Endothelial cell of umbilical vein (primary cell): ENCODE data around the gene SPATA45. TPM values are rescaled to one million over a fixed set of nuclear protein-coding genes. Genes with fewer than 3 reads are reported as not detected.

Experiments
- BruUV-seq: library from RNA; stranded (reverse); fragments of 400-500 nt; replicated peaks from 2 replicates; lab custom pipeline; 2021; lab: Mats Ljungman, UMichigan
- CTCF ChIA-PET: fragments of 300-600, 350-600 bp; sonication (Branson Sonifier 250); formaldehyde crosslinking; loops from one replicate; lab custom pipeline; 2021; ENCODE audit warnings: antibody characterized with exemption, inconsistent platforms; lab: Charles Lee
- POLR2A ChIA-PET: fragments of 300-600, 350-600 bp; sonication (Branson Sonifier 250); formaldehyde crosslinking; loops from one replicate; lab custom pipeline; 2021; ENCODE audit warnings: antibody characterized with exemption, inconsistent platforms; lab: Charles Lee
- DNase-seq: peaks from one replicate; pipeline ENCODE4 v3.0.0-alpha.2; 2011; ENCODE audit warnings: low read depth, low spot score
- FAIRE-seq: peaks from 2 replicates; lab custom pipeline; 2011; peaks lifted over from hg19 to GRCh38; lab: Jason Lieb, UNC
- H2AFZ ChIP-seq: 2 replicates; pipeline ENCODE4 v1.6.0; 2012; ENCODE audit warnings: low read depth, low read length, control low read depth, inconsistent platforms
- H3K27ac ChIP-seq: 2 replicates; pipeline ENCODE4 v1.5.1; 2011; ENCODE audit warnings: low read depth, mild to moderate bottlenecking, control low read depth, low read length, moderate library complexity; ENCODE audit not compliant: insufficient read depth
- H3K27me3 ChIP-seq, 2 experiments: 2 replicates each; pipeline versions ENCODE4 v1.6.0 to v1.6.1; 2011; ENCODE audit warnings: low read length in 2 of 2, mixed read lengths in 1 of 2; ENCODE audit not compliant: control insufficient read depth in 2 of 2, insufficient read depth in 2 of 2
- H3K36me3 ChIP-seq, 2 experiments: 2 replicates in 1 of 2; 3 replicates in 1 of 2; pipeline ENCODE4 v1.5.1; 2011; ENCODE audit warnings: low read length in 2 of 2, mild to moderate bottlenecking in 1 of 2, moderate library complexity in 1 of 2; ENCODE audit not compliant: control insufficient read depth in 2 of 2, insufficient read depth in 2 of 2; ENCODE audit errors: extremely low read depth in 1 of 2
- H3K4me1 ChIP-seq: 3 replicates; pipeline ENCODE4 v1.5.1; 2011; ENCODE audit warnings: mild to moderate bottlenecking, low read length; ENCODE audit not compliant: control insufficient read depth, insufficient read depth; ENCODE audit errors: extremely low read depth
- H3K4me2 ChIP-seq: 2 replicates; pipeline ENCODE4 v1.6.1; 2011; ENCODE audit warnings: low read length, control low read depth, mixed read lengths; ENCODE audit not compliant: insufficient read depth
- H3K4me3 ChIP-seq, 3 experiments: fragments of 200-600 bp in 1 of 3; sonication (generic), shearing (Covaris generic) in 1 of 3; replicated peaks in 1 of 3; 2 replicates each; pipeline ENCODE4 v1.5.1; 2011 to 2016; ENCODE audit warnings: control low read depth in 3 of 3, low read length in 3 of 3, mild to moderate bottlenecking in 2 of 3, inconsistent platforms in 1 of 3, low read depth in 1 of 3, moderate library complexity in 1 of 3; ENCODE audit not compliant: insufficient read depth in 1 of 3
- H3K79me2 ChIP-seq: 2 replicates; pipeline ENCODE4 v1.6.0; 2012; ENCODE audit warnings: low read length, inconsistent platforms; ENCODE audit not compliant: control insufficient read depth, insufficient read depth
- H3K9ac ChIP-seq: replicated peaks from 2 replicates; pipeline ENCODE3; 2011; ENCODE audit warnings: low read length, control low read depth; ENCODE audit not compliant: insufficient read depth; ENCODE audit errors: extremely low read depth
- H3K9me1 ChIP-seq: replicated peaks from 3 replicates; pipeline ENCODE4 v1.6.0; 2011; ENCODE audit warnings: mild to moderate bottlenecking, low read length; ENCODE audit not compliant: control insufficient read depth, insufficient read depth; ENCODE audit errors: extremely low read depth
- H3K9me3 ChIP-seq: replicated peaks from 2 replicates; pipeline ENCODE4 v1.5.1; 2012; ENCODE audit warnings: low read length, inconsistent platforms; ENCODE audit not compliant: control insufficient read depth, insufficient read depth
- H4K20me1 ChIP-seq: replicated peaks from 2 replicates; pipeline ENCODE3; 2011; ENCODE audit warnings: mild to moderate bottlenecking, low read length; ENCODE audit not compliant: control insufficient read depth, insufficient read depth; ENCODE audit errors: extremely low read depth
- CTCF ChIP-seq, 2 donors: IDR thresholded peaks; 1 replicate in 1 of 2; 2 replicates in 1 of 2; pipeline ENCODE4 v1.5.1; 2011; ENCODE audit warnings: low read length in 2 of 2, mild to moderate bottlenecking in 2 of 2, moderate library complexity in 2 of 2, control low read depth in 1 of 2, inconsistent platforms in 1 of 2, low read depth in 1 of 2; ENCODE audit not compliant: insufficient read depth in 1 of 2; ENCODE audit errors: extremely low read depth in 1 of 2
- EZH2 ChIP-seq: IDR thresholded peaks from 2 replicates; pipeline ENCODE4 v1.6.1; 2012; ENCODE audit warnings: borderline replicate concordance, low read depth, mild to moderate bottlenecking, moderate library complexity, low read length, inconsistent platforms; ENCODE audit not compliant: severe bottlenecking
- FOS ChIP-seq: IDR thresholded peaks from 2 replicates; pipeline ENCODE4 v1.6.1; 2011; ENCODE audit warnings: mild to moderate bottlenecking, low read length, moderate library complexity, borderline replicate concordance; ENCODE audit not compliant: insufficient read depth
- GATA2 ChIP-seq: IDR thresholded peaks from 2 replicates; pipeline ENCODE4 v1.7.0; 2011; ENCODE audit warnings: low read depth, mild to moderate bottlenecking, moderate library complexity, mixed read lengths, low read length; ENCODE audit not compliant: insufficient read length, insufficient read depth
- JUN ChIP-seq: IDR thresholded peaks from 2 replicates; pipeline ENCODE4 v1.6.1; 2011; ENCODE audit warnings: borderline replicate concordance, low read depth; ENCODE audit not compliant: insufficient read length, insufficient read depth
- MAX ChIP-seq: IDR thresholded peaks from 2 replicates; pipeline ENCODE4 v1.6.1; 2011; ENCODE audit not compliant: insufficient read depth, insufficient read length
- MYC ChIP-seq: IDR thresholded peaks from one replicate; pipeline ENCODE4 v1.6.1; 2011; ENCODE audit warnings: mild to moderate bottlenecking, low read depth, low read length
- POLR2A ChIP-seq: IDR thresholded peaks from 2 replicates; pipeline ENCODE4 v1.6.1; 2012; ENCODE audit warnings: low read depth, mild to moderate bottlenecking, control low read depth, low read length
- POLR2AphosphoS5 ChIP-seq: IDR thresholded peaks from 2 replicates; pipeline ENCODE4 v1.6.1; 2012; ENCODE audit warnings: low read depth, mild to moderate bottlenecking, control low read depth, low read length, moderate library complexity; ENCODE audit not compliant: insufficient read depth
- dilution Hi-C: fragments of 300-500 bp; cut with MboI; formaldehyde crosslinking; loops from one replicate; pipeline ENCODE4 v1.15.0; 2019; ENCODE audit warnings: low sequenced_read_pairs; ENCODE audit not compliant: extremely low pct_ligation_motif_present
- intact Hi-C: fragments of 100-400 bp; cut with micrococcal nuclease; formaldehyde crosslinking; loops from one replicate; pipeline ENCODE4 v1.10.0; 2022
- polyA plus RNA-seq, 4 experiments: library from polyadenylated mRNA; depleted of rRNA in 3 of 4; stranded (reverse) in 3 of 4; unstranded in 1 of 4; fragments of >200 nt; gene quantifications; 2 replicates each; pipeline versions ENCODE4 v1.2.1 to v1.2.3, GENCODE V29; 2011 to 2012; ENCODE audit warnings: missing spikeins in 1 of 4
- total RNA-seq: library from RNA; stranded (reverse); gene quantifications from 2 replicates; pipeline ENCODE4 v1.2.3, GENCODE V29; 2021

Gene SPATA45
- total and polyA plus RNA-seq, 2 donors (not counting 3 experiments of a cell fraction or from before 2014, with no cell fraction given): not detected

GRCh38 chr1:212805767-212806166, 41.7 kb downstream of the SPATA45 start:
- dilution Hi-C loops (no loop called here), intact Hi-C loops (no loop called here)
- no peaks in the 10 kb centered on the region for H4K20me1 ChIP-seq
- CTCF ChIA-PET: interaction anchor here (1.4 to 2.5 kb wide), 3 partner anchors 9 to 56 kb away, joined by 3 to 13 read pairs (median 6); no protein-coding TSS in a partner anchor
- no peak overlapping the region for H2AFZ ChIP-seq
- H3K27me3 ChIP-seq: no peaks in the 10 kb centered on the region
- H3K9me1 ChIP-seq: no peaks in the 10 kb centered on the region
- H3K4me3 ChIP-seq: no peak overlapping the region
- POLR2A ChIA-PET: no interaction called here
- H3K4me1 ChIP-seq: no peaks in the 10 kb centered on the region
- no peak for DNase-seq
- no TSS peak for BruUV-seq
- H3K4me2 ChIP-seq: no peak overlapping the region
- H3K9me3 ChIP-seq: no peaks in the 10 kb centered on the region
- FAIRE-seq: no peak
- no peaks in the 10 kb centered on the region for H3K79me2 ChIP-seq
- TF ChIP-seq FOS (no peak), CTCF (IDR thresholded peaks at IDR 0.05; ENCODE audit: extremely low read depth in 1 of 2, insufficient read depth in 1 of 2, low read depth in 1 of 2, low read length in 2 of 2) (no peak), JUN (no peak)
- no peak overlapping the region for H3K27ac ChIP-seq
- no peak overlapping the region for H3K9ac ChIP-seq
- no peaks in the 10 kb centered on the region for H3K36me3 ChIP-seq

- FAIRE-seq: no peak
- no peak overlapping the region for H3K9ac ChIP-seq
- no peaks in the 10 kb centered on the region for H4K20me1 ChIP-seq
- intact Hi-C loops (no loop called here), dilution Hi-C loops (no loop called here)
- H3K27me3 ChIP-seq: no peaks in the 10 kb centered on the region
- no peak overlapping the region for H3K4me3 ChIP-seq
- H3K36me3 ChIP-seq: peaks cover 2 to 4% of the 10 kb centered on the region in 2 experiments
- no peak overlapping the region for H2AFZ ChIP-seq
- H3K4me2 ChIP-seq: no peak overlapping the region
- no peaks in the 10 kb centered on the region for H3K9me1 ChIP-seq
- ChIA-PET POLR2A (no interaction called here), CTCF (interaction anchor here (0.7 kb wide), 1 partner anchor 153 kb away, joined by 3 read pairs; no protein-coding TSS in a partner anchor)
- DNase-seq: no peak
- H3K9me3 ChIP-seq: no peaks in the 10 kb centered on the region
- H3K27ac ChIP-seq: no peak overlapping the region
- no peaks in the 10 kb centered on the region for H3K79me2 ChIP-seq
- no peak for TF ChIP-seq EZH2
- no peak for TF ChIP-seq JUN
- no peak for TF ChIP-seq MYC
- no peak for TF ChIP-seq CTCF (IDR thresholded peaks at IDR 0.05; ENCODE audit: extremely low read depth in 1 of 2, insufficient read depth in 1 of 2, low read depth in 1 of 2, low read length in 2 of 2)
- TF ChIP-seq FOS: no peak
- no peak for TF ChIP-seq MAX
- no peak for TF ChIP-seq POLR2A
- TF ChIP-seq GATA2: no peak
- no peak for TF ChIP-seq POLR2AphosphoS5
- H3K4me1 ChIP-seq: peaks cover 12% of the 10 kb centered on the region
- BruUV-seq: no TSS peak
Measured at GRCh38 chr1:212797681-212798080, 49.8 kb downstream of the SPATA45 start.
